Endothelial cell of umbilical vein (primary cell): ENCODE measurements around the gene ADD1. TPM values are rescaled to one million over a fixed set of nuclear protein-coding genes. Genes with fewer than 3 reads are reported as not detected.
A peak's percentile ranks its signal among the peaks of the same experiment; 100 is the strongest.

Source experiments
- BruUV-seq: library from RNA; stranded (reverse); fragments of 400-500 nt; replicated peaks from 2 replicates; lab custom pipeline; 2021; lab: Mats Ljungman, UMichigan
- CTCF ChIA-PET: fragments of 300-600, 350-600 bp; sonication (Branson Sonifier 250); formaldehyde crosslinking; loops from one replicate; lab custom pipeline; 2021; ENCODE audit warnings: antibody characterized with exemption, inconsistent platforms; lab: Charles Lee
- POLR2A ChIA-PET: fragments of 300-600, 350-600 bp; sonication (Branson Sonifier 250); formaldehyde crosslinking; loops from one replicate; lab custom pipeline; 2021; ENCODE audit warnings: antibody characterized with exemption, inconsistent platforms; lab: Charles Lee
- DNase-seq: peaks from one replicate; pipeline ENCODE4 v3.0.0-alpha.2; 2011; ENCODE audit warnings: low read depth, low spot score
- FAIRE-seq: peaks from 2 replicates; lab custom pipeline; 2011; peaks lifted over from hg19 to GRCh38; lab: Jason Lieb, UNC
- H2AFZ ChIP-seq: 2 replicates; pipeline ENCODE4 v1.6.0; 2012; ENCODE audit warnings: low read depth, low read length, control low read depth, inconsistent platforms
- H3K27ac ChIP-seq: 2 replicates; pipeline ENCODE4 v1.5.1; 2011; ENCODE audit warnings: low read depth, mild to moderate bottlenecking, control low read depth, low read length, moderate library complexity; ENCODE audit not compliant: insufficient read depth
- H3K27me3 ChIP-seq, 2 experiments: 2 replicates each; pipeline versions ENCODE4 v1.6.0 to v1.6.1; 2011; ENCODE audit warnings: low read length in 2 of 2, mixed read lengths in 1 of 2; ENCODE audit not compliant: control insufficient read depth in 2 of 2, insufficient read depth in 2 of 2
- H3K36me3 ChIP-seq, 2 experiments: 2 replicates in 1 of 2; 3 replicates in 1 of 2; pipeline ENCODE4 v1.5.1; 2011; ENCODE audit warnings: low read length in 2 of 2, mild to moderate bottlenecking in 1 of 2, moderate library complexity in 1 of 2; ENCODE audit not compliant: control insufficient read depth in 2 of 2, insufficient read depth in 2 of 2; ENCODE audit errors: extremely low read depth in 1 of 2
- H3K4me1 ChIP-seq: 3 replicates; pipeline ENCODE4 v1.5.1; 2011; ENCODE audit warnings: mild to moderate bottlenecking, low read length; ENCODE audit not compliant: control insufficient read depth, insufficient read depth; ENCODE audit errors: extremely low read depth
- H3K4me2 ChIP-seq: 2 replicates; pipeline ENCODE4 v1.6.1; 2011; ENCODE audit warnings: low read length, control low read depth, mixed read lengths; ENCODE audit not compliant: insufficient read depth
- H3K4me3 ChIP-seq, 3 experiments: fragments of 200-600 bp in 1 of 3; sonication (generic), shearing (Covaris generic) in 1 of 3; replicated peaks in 1 of 3; 2 replicates each; pipeline ENCODE4 v1.5.1; 2011 to 2016; ENCODE audit warnings: control low read depth in 3 of 3, low read length in 3 of 3, mild to moderate bottlenecking in 2 of 3, inconsistent platforms in 1 of 3, low read depth in 1 of 3, moderate library complexity in 1 of 3; ENCODE audit not compliant: insufficient read depth in 1 of 3
- H3K79me2 ChIP-seq: 2 replicates; pipeline ENCODE4 v1.6.0; 2012; ENCODE audit warnings: low read length, inconsistent platforms; ENCODE audit not compliant: control insufficient read depth, insufficient read depth
- H3K9ac ChIP-seq: replicated peaks from 2 replicates; pipeline ENCODE3; 2011; ENCODE audit warnings: low read length, control low read depth; ENCODE audit not compliant: insufficient read depth; ENCODE audit errors: extremely low read depth
- H3K9me1 ChIP-seq: replicated peaks from 3 replicates; pipeline ENCODE4 v1.6.0; 2011; ENCODE audit warnings: mild to moderate bottlenecking, low read length; ENCODE audit not compliant: control insufficient read depth, insufficient read depth; ENCODE audit errors: extremely low read depth
- H3K9me3 ChIP-seq: replicated peaks from 2 replicates; pipeline ENCODE4 v1.5.1; 2012; ENCODE audit warnings: low read length, inconsistent platforms; ENCODE audit not compliant: control insufficient read depth, insufficient read depth
- H4K20me1 ChIP-seq: replicated peaks from 2 replicates; pipeline ENCODE3; 2011; ENCODE audit warnings: mild to moderate bottlenecking, low read length; ENCODE audit not compliant: control insufficient read depth, insufficient read depth; ENCODE audit errors: extremely low read depth
- EZH2 ChIP-seq: IDR thresholded peaks from 2 replicates; pipeline ENCODE4 v1.6.1; 2012; ENCODE audit warnings: borderline replicate concordance, low read depth, mild to moderate bottlenecking, moderate library complexity, low read length, inconsistent platforms; ENCODE audit not compliant: severe bottlenecking
- FOS ChIP-seq: IDR thresholded peaks from 2 replicates; pipeline ENCODE4 v1.6.1; 2011; ENCODE audit warnings: mild to moderate bottlenecking, low read length, moderate library complexity, borderline replicate concordance; ENCODE audit not compliant: insufficient read depth
- GATA2 ChIP-seq: IDR thresholded peaks from 2 replicates; pipeline ENCODE4 v1.7.0; 2011; ENCODE audit warnings: low read depth, mild to moderate bottlenecking, moderate library complexity, mixed read lengths, low read length; ENCODE audit not compliant: insufficient read length, insufficient read depth
- JUN ChIP-seq: IDR thresholded peaks from 2 replicates; pipeline ENCODE4 v1.6.1; 2011; ENCODE audit warnings: borderline replicate concordance, low read depth; ENCODE audit not compliant: insufficient read length, insufficient read depth
- MYC ChIP-seq: IDR thresholded peaks from one replicate; pipeline ENCODE4 v1.6.1; 2011; ENCODE audit warnings: mild to moderate bottlenecking, low read depth, low read length
- POLR2A ChIP-seq: IDR thresholded peaks from 2 replicates; pipeline ENCODE4 v1.6.1; 2012; ENCODE audit warnings: low read depth, mild to moderate bottlenecking, control low read depth, low read length
- POLR2AphosphoS5 ChIP-seq: IDR thresholded peaks from 2 replicates; pipeline ENCODE4 v1.6.1; 2012; ENCODE audit warnings: low read depth, mild to moderate bottlenecking, control low read depth, low read length, moderate library complexity; ENCODE audit not compliant: insufficient read depth
- dilution Hi-C: fragments of 300-500 bp; cut with MboI; formaldehyde crosslinking; loops from one replicate; pipeline ENCODE4 v1.15.0; 2019; ENCODE audit warnings: low sequenced_read_pairs; ENCODE audit not compliant: extremely low pct_ligation_motif_present
- intact Hi-C: fragments of 100-400 bp; cut with micrococcal nuclease; formaldehyde crosslinking; loops from one replicate; pipeline ENCODE4 v1.10.0; 2022
- polyA plus RNA-seq, 4 experiments: library from polyadenylated mRNA; depleted of rRNA in 3 of 4; stranded (reverse) in 3 of 4; unstranded in 1 of 4; fragments of >200 nt; gene quantifications; 2 replicates each; pipeline versions ENCODE4 v1.2.1 to v1.2.3, GENCODE V29; 2011 to 2012; ENCODE audit warnings: missing spikeins in 1 of 4
- total RNA-seq: library from RNA; stranded (reverse); gene quantifications from 2 replicates; pipeline ENCODE4 v1.2.3, GENCODE V29; 2021
- TF ChIP-seq, protein P1 (sequence below): IDR thresholded peaks from 2 replicates; pipeline ENCODE4 v1.6.1; 2011; ENCODE audit not compliant: insufficient read depth, insufficient read length
- TF ChIP-seq, protein P2 (sequence below), 2 donors: IDR thresholded peaks; 1 replicate in 1 of 2; 2 replicates in 1 of 2; pipeline ENCODE4 v1.5.1; 2011; ENCODE audit warnings: low read length in 2 of 2, mild to moderate bottlenecking in 2 of 2, moderate library complexity in 2 of 2, control low read depth in 1 of 2, inconsistent platforms in 1 of 2, low read depth in 1 of 2; ENCODE audit not compliant: insufficient read depth in 1 of 2; ENCODE audit errors: extremely low read depth in 1 of 2

ADD1 gene
- total and polyA plus RNA-seq, 2 donors (not counting 3 experiments of a cell fraction or from before 2014, with no cell fraction given): 219 to 305 TPM

DNA sequence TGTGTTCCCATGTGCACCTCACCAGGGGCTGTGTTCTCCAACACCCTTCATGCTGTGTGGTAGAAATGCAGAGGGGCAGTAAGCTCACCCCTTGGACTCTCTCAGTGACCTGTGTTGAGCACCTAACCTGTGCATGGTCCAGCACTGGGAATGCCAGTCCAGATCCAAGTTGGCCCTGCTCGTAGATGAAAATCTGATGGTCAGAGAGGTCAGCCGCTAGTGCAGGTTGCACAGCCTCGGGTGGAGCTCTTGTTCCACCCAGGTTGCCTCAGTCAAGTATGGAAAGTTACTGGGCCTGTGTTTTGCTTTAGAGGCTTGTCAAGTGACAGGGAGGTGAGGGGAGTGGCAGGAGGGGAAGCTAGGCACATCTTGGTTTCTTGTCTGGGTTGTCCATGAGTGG lies 68.2 kb downstream of the ADD1 start:
- Histone ChIP-seq H3K9ac (no peak overlapping the region), H4K20me1 (no peaks in the 10 kb centered on the region), H3K4me1 (no peaks in the 10 kb centered on the region), H3K4me3 (no peak overlapping the region), H3K9me3 (no peaks in the 10 kb centered on the region), H3K27me3 (no peaks in the 10 kb centered on the region), H3K4me2 (no peak overlapping the region), H2AFZ (no peak overlapping the region), H3K79me2 (peaks cover 4% of the 10 kb centered on the region), H3K36me3 (peaks cover 20 to 59% of the 10 kb centered on the region in 2 experiments), H3K27ac (no peak overlapping the region), H3K9me1 (no peaks in the 10 kb centered on the region)
- no peak for FAIRE-seq
- intact Hi-C loops (no loop called here), dilution Hi-C loops (no loop called here)
- no TSS peak for BruUV-seq
- TF ChIP-seq EZH2: no peak
- TF ChIP-seq, protein P1, sequence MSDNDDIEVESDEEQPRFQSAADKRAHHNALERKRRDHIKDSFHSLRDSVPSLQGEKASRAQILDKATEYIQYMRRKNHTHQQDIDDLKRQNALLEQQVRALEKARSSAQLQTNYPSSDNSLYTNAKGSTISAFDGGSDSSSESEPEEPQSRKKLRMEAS: no peak
- ChIA-PET POLR2A (no interaction called here), CTCF (interaction anchor here (0.6 to 1.9 kb wide), 3 partner anchors 21 to 147 kb away, joined by 3 to 8 read pairs (median 3); no protein-coding TSS in a partner anchor)
- DNase-seq: no peak

DNA sequence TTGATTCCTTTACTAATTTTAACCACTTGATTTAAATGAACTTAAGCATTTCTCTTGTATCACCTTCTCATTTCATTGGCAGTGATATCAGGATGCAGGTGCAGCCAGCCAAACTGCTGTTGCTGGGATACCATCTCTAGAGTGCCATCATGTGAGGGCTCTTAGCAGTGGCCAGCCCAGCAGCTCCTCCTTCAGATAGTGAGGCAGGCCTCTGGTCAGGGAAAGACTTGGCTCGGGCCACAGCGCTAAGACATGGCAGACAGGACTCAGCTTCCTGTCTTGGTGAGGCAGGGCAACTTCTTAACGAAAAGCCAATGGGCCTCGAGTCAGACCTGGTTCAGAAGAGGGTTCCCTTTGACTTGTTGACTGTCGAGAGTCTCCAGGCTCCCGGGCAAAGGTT lies 69.5 kb downstream of the ADD1 start:
- Histone ChIP-seq H3K4me1 (no peaks in the 10 kb centered on the region), H3K27ac (no peak overlapping the region), H3K79me2 (peaks cover 9% of the 10 kb centered on the region), H3K9me1 (no peaks in the 10 kb centered on the region), H3K36me3 (peaks cover 20 to 47% of the 10 kb centered on the region in 2 experiments), H4K20me1 (no peaks in the 10 kb centered on the region), H3K4me2 (no peak overlapping the region), H3K9ac (no peak overlapping the region), H2AFZ (no peak overlapping the region), H3K27me3 (no peaks in the 10 kb centered on the region), H3K4me3 (no peak overlapping the region), H3K9me3 (no peaks in the 10 kb centered on the region)
- ChIA-PET POLR2A (no interaction called here), CTCF (interaction anchor here (1.9 kb wide), 1 partner anchor 14 kb away, joined by 5 read pairs; no protein-coding TSS in a partner anchor)
- no peak for DNase-seq
- BruUV-seq: no TSS peak
- dilution Hi-C loops (no loop called here), intact Hi-C loops (no loop called here)
- TF ChIP-seq POLR2AphosphoS5 (no peak), POLR2A (no peak), MYC (no peak), FOS (no peak), GATA2 (no peak), EZH2 (no peak), JUN (no peak)
- TF ChIP-seq, protein P1: no peak
- TF ChIP-seq, protein P2, sequence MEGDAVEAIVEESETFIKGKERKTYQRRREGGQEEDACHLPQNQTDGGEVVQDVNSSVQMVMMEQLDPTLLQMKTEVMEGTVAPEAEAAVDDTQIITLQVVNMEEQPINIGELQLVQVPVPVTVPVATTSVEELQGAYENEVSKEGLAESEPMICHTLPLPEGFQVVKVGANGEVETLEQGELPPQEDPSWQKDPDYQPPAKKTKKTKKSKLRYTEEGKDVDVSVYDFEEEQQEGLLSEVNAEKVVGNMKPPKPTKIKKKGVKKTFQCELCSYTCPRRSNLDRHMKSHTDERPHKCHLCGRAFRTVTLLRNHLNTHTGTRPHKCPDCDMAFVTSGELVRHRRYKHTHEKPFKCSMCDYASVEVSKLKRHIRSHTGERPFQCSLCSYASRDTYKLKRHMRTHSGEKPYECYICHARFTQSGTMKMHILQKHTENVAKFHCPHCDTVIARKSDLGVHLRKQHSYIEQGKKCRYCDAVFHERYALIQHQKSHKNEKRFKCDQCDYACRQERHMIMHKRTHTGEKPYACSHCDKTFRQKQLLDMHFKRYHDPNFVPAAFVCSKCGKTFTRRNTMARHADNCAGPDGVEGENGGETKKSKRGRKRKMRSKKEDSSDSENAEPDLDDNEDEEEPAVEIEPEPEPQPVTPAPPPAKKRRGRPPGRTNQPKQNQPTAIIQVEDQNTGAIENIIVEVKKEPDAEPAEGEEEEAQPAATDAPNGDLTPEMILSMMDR (IDR thresholded peaks at IDR 0.05; ENCODE audit: extremely low read depth in 1 of 2, insufficient read depth in 1 of 2, low read depth in 1 of 2, low read length in 2 of 2): no peak
- FAIRE-seq: peak; percentile 40
